ENCODE results near the gene ZBTB8A.
"Not testable (repeated sequence)": the region's sequence is repeated elsewhere in the genome, so short reads cannot be mapped to it uniquely, and the experiment has no call there.

Gene ZBTB8A

DNA sequence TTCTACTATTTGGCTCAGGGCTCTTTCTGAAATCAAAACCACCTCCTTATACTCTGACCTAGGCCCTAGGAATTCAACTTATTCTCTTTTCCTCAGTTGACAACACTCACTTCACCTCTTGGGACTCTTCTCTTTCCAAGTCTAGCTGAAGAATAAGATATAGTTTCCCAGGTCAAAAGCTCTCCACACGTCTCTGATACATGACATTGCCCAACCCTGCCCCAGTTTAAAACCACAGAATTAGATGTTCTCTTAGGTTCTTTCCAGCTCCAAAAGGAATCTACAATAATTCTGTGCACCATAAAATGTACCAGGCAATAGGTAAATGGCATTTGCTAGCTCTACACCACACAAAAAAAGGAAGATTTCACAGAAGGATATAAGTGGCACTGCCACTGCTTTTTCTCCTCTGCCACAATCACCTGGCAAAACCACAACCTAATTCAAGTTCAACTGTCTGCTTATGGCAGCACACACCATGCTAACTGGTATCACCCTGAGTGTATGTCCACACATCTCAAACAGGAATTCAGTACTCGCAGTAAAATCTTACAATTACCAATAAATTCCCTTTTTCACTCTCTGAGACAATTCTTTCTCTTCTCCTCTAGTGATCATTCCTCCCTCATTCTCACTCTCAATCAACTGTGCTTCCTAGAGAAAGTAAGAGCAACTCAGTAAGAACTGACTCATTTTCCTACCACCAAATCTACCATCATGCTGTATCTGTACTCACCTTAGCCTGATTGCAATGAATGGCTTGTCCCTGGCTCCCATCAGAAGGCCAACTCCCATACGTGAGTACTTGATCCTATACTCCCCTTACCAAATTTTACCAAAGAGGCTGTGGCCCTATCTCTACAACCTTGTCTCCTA, 83.8 kb downstream of the ZBTB8A start:
- no peak for DNase-seq

DNA sequence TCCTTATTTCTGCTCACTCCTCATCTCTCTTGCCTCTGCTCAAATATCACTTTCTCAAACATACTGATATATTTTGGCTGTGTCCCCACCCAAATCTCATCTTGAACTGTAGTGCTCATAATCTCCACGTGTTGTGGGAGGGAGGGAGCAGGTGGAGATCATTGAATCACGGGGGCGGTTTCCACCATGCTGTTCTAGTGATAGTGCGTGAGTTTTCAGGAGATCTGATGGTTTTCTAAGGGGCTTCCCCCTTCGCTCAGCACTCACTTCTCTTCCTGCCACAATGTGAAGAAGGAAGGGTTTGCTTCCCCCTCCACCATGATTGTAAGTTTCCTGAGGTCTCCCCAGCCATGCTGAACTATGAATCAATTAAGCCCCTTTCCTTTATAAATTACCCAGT, 84.5 kb downstream of the ZBTB8A start:
- no peak for DNase-seq

DNA sequence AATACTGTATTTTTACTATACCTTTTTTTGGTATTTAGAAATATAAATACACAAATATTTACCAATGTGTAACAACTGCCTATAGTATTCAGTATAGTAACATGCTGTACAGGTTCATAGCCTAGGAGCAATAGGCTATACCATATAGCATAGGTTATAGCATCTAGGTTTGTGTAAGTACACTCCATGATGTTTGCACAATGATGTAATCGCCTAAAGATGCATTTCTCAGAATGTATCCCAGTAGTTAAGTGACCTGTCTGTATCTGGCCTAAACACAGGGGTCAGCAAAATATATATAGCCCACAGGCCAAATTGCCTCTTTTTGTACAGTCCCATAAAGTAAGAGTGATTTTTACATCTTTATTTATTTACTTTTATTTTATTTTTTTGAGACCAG, 86.9 kb downstream of the ZBTB8A start:
- peak; percentile 64 for DNase-seq

DNA sequence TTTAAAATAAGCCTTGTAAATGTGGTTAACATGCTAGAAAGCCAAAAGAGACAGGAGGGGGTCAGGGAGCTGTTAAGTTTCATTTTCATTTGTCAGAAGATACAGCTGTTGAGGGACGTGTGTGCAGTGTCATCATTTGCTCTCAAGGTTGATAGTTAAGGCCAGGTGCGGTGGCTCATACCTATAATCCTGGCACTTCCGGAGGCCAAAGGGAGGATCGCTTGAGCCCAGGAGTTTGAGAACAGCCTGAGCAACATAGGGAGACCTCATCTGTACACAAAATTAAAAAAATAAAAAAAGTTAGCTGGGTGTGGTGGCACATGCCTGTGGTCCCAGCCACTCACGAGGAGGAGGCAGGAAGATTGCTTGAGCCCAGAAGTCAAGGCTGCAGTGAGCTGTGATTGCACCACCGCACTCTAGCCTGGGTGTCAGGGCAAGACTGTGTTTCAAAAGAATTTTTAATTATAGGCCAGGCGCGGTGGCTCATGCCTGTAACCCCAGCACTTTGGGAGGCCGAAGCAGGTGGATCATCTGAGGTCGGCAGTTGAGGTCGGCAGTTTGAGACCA, 88.5 kb downstream of the ZBTB8A start:
- peak; percentile 75 for DNase-seq

DNA sequence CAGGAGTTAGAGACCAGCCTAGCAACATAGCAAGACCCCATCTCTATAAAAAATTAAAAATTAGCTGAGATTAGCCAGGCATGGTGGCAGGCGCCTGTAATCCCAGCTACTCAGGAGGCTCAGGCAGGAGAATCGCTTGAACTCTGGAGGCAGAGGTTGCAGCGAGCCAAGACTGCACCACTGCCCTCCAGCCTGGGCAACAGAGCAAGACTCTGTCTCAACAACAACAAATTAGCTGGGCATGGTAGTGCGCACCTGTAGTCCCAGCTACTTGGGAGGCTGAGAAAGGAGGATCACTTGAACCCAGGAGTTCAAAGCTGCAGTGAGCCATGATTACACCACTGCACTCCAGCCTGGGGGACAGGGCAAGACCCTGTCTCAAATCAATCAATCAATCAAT, 90.9 kb downstream of the ZBTB8A start:
- not testable (repeated sequence) for DNase-seq

DNA sequence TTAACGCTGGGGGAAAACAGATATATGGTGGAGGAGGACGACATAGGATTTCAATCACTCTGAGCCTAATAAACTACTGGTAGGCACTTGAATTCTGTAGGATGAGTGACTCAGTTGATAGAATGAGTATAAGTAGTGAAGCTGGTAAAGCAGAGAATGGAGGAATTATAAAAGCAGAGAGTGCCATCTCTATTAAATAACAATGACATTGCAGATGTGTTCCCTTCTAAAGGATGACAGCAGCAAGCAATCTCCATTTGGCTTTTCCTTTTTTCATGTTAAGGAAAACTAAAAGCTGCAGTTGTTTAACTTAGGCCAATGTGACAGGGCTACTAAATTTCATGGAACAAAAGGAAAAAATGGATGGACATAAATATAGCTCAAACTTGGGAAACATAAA, 93.6 kb downstream of the ZBTB8A start:
- DNase-seq = no peak

DNA sequence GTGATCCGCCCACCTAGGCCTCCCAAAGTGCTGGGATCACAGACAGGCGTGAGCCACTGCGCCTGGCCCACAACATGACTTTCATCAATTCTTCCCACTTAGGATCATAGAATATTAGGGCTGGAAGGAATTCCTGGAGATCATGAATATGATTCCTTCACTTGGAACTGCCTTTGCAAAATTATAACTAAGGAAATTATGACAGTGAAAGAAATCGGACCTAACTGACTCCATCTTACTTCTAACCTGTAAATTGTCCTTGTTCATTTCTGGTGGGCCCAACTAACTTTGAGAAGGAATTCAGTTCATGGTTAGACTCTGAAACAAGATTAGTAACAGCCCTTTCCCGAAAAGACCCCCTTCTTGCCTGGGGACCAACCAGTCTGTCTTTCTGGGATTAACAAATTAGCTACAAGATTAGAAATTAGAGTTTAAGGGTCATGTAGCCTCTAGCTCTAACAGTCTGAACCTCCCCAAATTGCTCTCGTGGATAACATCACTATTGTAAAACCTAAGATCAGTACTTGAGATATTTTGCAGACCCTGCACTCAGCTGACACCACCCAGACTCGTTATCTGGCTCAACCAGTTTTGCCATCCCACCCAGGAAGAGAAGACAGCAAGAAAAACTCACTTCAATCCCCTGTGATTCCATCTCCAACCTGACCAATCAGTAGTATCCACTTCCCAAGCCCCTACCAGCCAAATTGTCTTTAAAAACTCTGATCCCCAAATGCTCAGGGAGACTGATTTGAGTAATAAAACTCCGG, 96.5 kb downstream of the ZBTB8A start:
- no peak for DNase-seq

DNA sequence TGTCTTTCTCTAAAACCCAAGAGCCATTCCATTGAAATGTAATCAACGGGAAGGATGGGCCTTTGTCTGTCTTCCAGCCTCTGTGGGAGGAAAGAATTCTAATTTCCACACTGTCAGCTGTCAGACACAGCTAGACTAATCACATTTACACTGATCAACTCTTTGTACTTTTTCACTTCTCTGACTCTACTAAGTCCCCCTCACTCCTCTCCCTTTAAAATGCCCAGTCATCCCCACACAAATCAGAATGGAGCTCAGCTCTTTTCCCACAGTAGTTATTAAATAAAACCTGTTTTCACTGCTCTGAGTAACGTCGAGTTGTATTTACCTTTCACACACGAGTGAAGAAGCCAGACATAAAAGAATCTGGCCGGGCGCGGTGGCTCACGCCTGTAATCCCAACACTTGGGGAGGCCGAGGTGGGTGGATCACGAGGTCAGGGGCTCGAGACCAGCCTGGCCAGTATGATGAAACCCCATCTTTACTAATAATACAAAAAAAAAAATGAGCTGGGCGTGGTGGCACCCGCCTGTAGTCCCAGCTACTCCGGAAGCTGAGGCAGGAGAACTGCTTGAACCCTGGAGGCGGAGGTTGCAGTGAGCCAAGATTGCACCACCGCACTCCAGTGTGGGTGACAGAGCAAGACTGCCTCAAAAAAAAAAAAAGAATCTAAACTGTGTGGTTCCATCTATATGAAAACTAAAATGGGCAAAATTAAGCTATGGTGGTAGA, 97.9 kb downstream of the ZBTB8A start:
- DNase-seq = peak; percentile 35

DNA sequence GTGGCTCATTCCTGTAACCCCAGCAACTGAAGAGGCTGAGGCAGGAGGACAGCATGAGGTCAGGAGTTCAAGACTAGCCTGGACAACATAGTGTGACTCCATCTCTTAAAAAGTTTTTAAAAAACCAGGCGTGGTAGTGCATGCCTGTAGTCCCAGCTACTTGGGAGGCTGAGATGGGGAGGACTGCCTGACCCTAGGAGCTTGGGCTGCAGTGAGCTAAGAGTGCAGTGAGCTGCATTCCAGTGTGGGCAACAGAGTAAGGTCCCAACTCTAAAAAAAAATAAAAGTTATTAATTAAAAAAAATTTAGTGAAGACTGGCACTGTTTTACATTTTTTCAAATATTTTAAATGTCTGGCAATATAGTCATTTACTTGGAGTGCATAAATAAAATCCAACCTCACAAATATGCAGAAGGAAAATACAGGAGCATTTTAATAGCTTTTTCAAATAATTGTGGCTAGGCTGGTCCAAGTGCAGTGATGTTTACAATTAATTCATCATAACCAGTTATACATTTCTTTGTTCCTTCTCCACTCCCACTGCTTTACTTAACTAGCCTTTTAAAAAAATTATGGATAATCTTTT, 100.4 kb downstream of the ZBTB8A start:
- no peak for DNase-seq

DNA sequence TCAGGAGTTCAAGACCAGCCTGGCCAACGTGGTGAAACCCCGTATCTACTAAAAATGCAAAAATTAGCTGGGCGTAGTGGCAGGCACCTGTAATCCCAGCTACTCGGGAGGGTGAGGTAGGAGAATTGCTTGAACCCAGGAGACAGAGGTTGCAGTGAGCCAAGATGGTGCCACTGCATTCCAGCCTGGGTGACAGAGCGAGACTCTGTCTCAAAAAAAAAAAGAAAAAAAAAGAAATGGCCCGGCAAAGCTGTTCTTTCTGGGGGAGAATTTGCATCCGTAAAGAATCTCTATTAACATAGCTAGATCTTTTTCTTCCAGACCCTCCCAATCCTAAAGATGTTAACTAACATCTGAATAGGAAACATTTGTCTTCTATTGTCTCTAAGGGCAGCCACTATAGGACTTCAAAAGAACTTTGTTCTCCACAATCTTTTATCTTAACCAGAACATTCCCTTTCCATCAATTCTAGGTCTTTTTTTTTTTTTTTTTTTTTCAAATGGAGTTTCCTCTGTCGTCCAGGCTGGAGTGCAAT, 103.1 kb downstream of the ZBTB8A start:
- not testable (repeated sequence) for DNase-seq

DNA sequence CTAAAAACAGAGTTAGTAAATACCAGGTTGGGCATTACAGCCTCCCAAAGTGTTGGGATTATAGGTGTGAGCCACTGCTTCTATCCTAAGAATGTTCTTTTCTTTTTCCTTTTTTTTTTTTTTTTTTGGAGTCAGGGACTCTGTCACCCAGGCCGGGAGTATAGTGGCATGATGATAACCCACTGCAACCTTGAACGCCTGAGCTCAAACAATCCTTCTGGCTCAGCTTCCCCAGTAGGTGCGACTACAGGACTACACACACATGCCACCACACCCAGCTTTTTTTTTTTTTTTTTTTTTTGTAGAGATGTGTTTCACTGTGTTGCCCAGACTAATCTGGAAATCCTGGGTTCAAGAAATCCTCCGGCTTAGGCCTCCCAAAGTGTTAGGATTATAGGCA, 105.2 kb downstream of the ZBTB8A start:
- DNase-seq = no peak

DNA sequence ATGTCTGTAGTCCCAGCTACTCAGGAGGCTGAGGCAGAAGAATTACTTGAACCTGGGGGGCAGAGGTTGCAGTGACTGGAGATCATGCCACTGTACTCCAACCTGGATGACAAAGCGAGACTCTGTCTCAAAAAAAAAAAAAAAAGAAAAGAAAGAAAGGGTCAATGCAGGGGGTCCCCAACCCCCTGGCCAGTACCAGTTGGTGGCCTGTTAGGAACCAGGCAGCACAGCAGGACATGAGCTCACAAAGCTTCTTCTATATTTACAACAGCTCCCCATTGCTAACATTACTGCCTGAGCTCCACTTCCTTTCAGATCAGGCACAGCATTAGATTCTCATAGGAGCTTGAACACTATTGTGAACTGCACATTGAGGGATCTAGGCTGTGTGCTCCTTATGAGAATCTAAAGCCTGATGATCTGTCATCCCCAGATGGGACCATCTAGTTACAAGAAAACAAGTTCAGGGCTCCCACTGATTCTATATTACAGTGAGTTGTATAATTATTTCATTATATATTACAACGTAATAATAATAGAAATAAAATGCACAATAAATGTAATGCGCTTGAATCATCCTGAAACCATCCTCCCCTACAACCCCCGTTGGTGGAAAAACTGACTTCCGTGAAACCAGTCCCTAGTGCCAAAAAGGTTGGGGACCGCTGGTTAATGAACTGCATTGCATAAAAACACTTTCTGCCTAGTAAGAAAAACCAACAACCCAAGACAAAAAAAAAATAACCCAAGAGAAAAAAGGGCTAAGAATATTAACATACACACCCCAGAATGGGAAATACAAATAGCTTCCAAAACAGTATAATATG, 108.3 kb downstream of the ZBTB8A start:
- no peak for DNase-seq

DNA sequence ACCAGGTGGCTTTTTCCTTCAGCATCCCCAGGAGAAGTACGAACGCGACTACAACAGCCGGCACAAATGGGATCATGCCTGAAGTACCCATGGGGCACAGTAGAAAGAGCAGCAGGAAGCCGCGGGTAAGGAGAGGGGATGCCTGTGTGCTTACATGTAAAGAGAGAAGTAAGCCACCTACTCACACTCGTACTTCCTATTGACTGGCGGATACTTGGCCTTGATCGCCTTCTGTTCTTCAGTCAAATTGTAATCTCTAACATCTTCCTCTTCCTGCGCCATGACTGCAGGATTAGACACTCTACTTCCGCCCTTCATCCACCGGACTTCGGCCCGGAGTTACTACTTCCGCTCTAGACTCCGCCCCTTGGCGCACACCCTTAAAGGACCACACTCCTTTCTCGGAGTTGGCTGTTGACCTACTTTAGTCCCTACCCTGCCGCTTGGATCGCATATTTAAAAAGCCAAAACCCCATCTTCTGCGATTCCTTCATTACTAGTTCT, 111.1 kb downstream of the ZBTB8A start, which contains the start of gene ZBTB8OS:
TSS of gene ZBTB8OS (minus strand) at position 303 of the 504 bp plus-strand sequence. CDS start at position 282, 21 bp downstream.
- peak; percentile 98 for DNase-seq

DNA sequence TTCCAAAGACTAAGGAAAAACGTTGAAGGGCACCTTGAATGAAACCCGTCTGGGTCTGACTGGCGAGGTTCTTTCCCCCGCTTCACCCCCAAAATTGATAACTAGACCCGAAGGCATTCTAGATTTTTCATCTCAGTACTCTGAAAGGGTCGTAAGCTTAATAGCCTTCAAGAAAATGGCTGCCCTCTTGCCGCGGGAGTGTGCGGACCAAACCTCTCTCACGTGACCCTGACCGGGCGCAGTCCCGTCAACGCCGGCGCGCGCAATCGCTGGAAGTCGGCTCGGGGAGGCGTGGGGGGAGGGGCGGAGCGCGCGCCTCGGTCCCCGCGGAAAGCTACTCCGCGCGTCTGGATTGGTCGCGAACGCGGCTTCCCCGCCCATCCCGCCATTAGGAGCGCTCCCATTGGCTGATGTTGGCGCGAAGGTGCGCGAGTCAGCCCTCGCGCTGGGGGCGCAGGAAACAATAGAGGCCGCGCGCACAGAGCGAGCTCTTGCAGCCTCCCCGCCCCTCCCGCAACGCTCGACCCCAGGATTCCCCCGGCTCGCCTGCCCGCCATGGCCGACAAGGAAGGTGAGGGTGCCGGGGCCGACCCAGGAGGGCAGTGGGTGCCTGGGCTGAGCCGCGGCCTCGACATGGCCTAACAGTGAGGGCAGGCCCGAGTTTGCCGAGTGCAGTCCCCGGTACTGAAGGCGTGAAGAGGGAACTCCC, 111.7 kb downstream of the ZBTB8A start, which contains the start of gene RBBP4:
TSS of gene RBBP4 (plus strand) at position 457 of the 709 bp plus-strand sequence. CDS start at position 556, 99 bp downstream.
- DNase-seq = peak; percentile 99

DNA sequence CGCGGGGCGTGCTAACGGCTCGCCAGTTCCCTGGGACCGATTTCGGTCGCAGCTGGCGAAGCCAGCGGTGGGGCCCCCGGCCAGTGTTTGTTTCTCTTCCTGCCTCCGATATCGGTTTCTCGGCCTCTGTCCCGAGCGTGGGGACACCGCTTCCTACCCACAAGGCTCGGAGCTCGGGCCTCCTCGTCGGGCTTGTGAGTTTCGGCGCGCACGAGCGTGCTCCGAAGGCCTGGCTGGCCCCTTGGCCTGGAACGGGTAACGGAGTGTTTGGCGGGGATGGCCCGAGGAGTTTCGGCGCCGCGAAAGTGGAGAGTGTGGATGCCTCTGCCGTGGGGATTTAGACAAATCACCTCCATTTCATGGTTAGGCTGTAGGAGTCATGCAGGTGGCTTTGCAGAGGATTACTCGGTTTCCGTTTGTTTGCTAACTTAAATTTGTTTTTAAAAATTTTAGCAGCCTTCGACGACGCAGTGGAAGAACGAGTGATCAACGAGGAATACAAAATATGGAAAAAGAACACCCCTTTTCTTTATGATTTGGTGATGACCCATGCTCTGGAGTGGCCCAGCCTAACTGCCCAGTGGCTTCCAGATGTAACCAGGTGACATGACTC, 112.3 kb downstream of the ZBTB8A start:
- DNase-seq = no peak

DNA sequence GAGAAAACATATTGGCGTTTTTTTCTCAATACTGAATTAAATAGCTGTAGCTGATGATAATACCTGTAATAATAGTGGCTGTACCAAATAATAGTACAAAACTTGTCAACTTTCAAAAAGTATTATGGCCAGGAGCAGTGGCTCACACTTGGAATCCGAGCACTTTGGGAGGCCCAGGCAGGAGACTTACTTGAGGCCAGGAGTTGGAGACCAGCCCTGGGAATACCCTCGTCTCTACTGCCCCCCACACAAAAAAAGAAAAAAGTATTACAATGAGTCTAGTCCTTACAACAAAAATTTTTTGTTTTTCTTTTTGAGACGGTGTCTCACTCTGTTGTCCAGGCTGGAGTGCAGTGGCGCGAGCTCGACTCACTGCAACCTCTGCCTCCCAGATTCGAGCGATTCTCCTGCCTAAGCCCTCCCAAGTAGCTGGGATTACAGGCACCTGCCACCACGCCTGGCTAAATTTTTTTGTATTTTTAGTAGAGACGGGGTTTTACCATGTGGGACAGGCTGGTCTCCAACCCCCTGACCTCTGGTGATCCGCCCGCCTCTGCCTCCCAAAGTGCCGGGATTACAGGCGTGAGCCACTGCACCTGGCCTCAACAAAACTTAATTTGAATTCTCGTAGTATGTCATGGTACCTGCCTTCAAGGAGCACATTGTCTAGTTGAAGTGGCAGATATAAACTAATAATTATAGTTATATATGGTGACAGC, 113.2 kb downstream of the ZBTB8A start:
- DNase-seq = no peak
